Measurements from ENCODE around the gene HHAT. TPM values are rescaled to one million over a fixed set of nuclear protein-coding genes. Genes with fewer than 3 reads are reported as not detected.

Gene HHAT
- polyA plus RNA-seq, 1 donor from 2014 or later = 5.3 TPM

DNA sequence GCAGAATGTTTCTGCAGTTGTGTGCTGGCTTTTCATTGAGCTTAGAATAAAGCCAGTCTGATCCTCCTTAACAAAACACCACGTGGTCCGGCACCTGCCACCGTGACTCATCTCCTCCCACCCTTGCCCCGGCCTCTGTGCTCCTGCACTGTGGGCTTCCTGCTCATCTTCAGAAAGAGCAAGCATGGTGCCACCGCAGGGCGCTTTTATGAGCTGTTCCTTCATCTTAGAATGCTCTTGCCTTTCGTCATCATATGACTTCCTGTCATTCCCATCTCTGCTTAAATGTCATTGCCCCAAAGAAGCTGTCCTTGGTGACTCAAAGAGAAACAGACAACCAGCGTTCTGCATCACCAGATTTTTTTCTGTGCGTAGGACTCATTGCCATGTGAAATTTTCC lies 117.8 kb downstream of the HHAT start:
- H3K9me3 ChIP-seq (ENCODE audit: low read length) = no peaks in the 10 kb centered on the region
- no peak overlapping the region for H3K4me2 ChIP-seq (ENCODE audit: low read length)
- H3K36me3 ChIP-seq (ENCODE audit: insufficient read depth, low read length) = no peaks in the 10 kb centered on the region
- no peak overlapping the region for H3K27ac ChIP-seq (ENCODE audit: low read length)
- TF ChIP-seq, protein P1, sequence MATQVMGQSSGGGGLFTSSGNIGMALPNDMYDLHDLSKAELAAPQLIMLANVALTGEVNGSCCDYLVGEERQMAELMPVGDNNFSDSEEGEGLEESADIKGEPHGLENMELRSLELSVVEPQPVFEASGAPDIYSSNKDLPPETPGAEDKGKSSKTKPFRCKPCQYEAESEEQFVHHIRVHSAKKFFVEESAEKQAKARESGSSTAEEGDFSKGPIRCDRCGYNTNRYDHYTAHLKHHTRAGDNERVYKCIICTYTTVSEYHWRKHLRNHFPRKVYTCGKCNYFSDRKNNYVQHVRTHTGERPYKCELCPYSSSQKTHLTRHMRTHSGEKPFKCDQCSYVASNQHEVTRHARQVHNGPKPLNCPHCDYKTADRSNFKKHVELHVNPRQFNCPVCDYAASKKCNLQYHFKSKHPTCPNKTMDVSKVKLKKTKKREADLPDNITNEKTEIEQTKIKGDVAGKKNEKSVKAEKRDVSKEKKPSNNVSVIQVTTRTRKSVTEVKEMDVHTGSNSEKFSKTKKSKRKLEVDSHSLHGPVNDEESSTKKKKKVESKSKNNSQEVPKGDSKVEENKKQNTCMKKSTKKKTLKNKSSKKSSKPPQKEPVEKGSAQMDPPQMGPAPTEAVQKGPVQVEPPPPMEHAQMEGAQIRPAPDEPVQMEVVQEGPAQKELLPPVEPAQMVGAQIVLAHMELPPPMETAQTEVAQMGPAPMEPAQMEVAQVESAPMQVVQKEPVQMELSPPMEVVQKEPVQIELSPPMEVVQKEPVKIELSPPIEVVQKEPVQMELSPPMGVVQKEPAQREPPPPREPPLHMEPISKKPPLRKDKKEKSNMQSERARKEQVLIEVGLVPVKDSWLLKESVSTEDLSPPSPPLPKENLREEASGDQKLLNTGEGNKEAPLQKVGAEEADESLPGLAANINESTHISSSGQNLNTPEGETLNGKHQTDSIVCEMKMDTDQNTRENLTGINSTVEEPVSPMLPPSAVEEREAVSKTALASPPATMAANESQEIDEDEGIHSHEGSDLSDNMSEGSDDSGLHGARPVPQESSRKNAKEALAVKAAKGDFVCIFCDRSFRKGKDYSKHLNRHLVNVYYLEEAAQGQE (IDR thresholded peaks at IDR 0.05; ENCODE audit: borderline replicate concordance) = no peak
- TF ChIP-seq SMC3 (conservative IDR thresholded peaks at IDR 0.05; ENCODE audit: poor library complexity) (no peak), EZH2 (IDR thresholded peaks at IDR 0.05; ENCODE audit: borderline replicate concordance, insufficient read depth, low read length, poor library complexity, severe bottlenecking) (no peak), MXI1 (conservative IDR thresholded peaks at IDR 0.05; ENCODE audit: poor library complexity, severe bottlenecking) (no peak)
- H3K79me2 ChIP-seq (replicated peaks; ENCODE audit: insufficient read depth, low read length) = no peaks in the 10 kb centered on the region
- H3K27me3 ChIP-seq (ENCODE audit: insufficient read depth, low read depth, low read length) = no peaks in the 10 kb centered on the region
- H3K9me2 ChIP-seq (ENCODE audit: insufficient read depth, low read length) = no peaks in the 10 kb centered on the region
- H3K4me3 ChIP-seq (ENCODE audit: low read length) = no peak overlapping the region
- H3F3A ChIP-seq (ENCODE audit: insufficient read depth, low read length, poor library complexity, severe bottlenecking) = no peaks in the 10 kb centered on the region
- H4K20me1 ChIP-seq (ENCODE audit: insufficient read depth) = no peaks in the 10 kb centered on the region
- H3K9ac ChIP-seq (ENCODE audit: low read length) = no peak overlapping the region
- no peak overlapping the region for H2AFZ ChIP-seq (ENCODE audit: low read depth, low read length)

DNA sequence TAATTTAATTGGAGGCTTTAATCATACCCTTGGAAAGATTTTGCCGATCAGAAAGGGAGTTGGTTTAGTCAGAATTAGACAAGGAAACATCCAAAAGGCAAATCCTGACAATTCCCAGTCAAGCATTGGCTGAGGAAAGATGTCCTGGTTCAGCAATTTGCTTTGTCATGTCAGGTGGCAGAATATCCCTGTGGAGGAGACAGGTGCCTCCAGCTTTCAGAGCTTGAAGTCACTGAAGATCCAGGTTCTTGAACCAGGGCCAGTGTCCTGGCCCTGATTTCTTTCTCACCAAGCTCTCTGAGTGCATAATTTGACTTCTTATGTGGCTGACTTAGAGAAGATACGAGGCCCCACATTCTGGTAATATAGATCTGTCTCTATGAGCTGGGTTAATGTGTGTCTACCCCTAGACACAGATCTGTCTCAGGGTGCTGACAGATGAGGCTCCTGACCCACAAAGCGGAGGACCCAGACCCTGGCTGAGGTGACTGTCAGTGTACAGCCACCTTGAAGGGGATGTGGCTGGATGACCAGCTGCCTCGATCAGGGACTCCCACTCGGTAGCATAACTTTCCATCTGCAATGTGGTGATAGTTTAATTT lies 118.9 kb downstream of the HHAT start:
- Histone ChIP-seq H3K9me3 (ENCODE audit: low read length) (no peaks in the 10 kb centered on the region), H3K79me2 (replicated peaks; ENCODE audit: insufficient read depth, low read length) (no peaks in the 10 kb centered on the region), H3K27me3 (ENCODE audit: insufficient read depth, low read depth, low read length) (no peaks in the 10 kb centered on the region), H3K9me2 (ENCODE audit: insufficient read depth, low read length) (no peaks in the 10 kb centered on the region), H3K27ac (ENCODE audit: low read length) (no peak overlapping the region), H3K4me2 (ENCODE audit: low read length) (no peak overlapping the region), H3K4me3 (ENCODE audit: low read length) (no peak overlapping the region), H4K20me1 (ENCODE audit: insufficient read depth) (no peaks in the 10 kb centered on the region), H3K9ac (ENCODE audit: low read length) (no peak overlapping the region), H3F3A (ENCODE audit: insufficient read depth, low read length, poor library complexity, severe bottlenecking) (no peaks in the 10 kb centered on the region), H3K36me3 (ENCODE audit: insufficient read depth, low read length) (no peaks in the 10 kb centered on the region), H2AFZ (ENCODE audit: low read depth, low read length) (no peak overlapping the region)
- TF ChIP-seq TAF1 (IDR thresholded peaks at IDR 0.05; ENCODE audit: low read depth) = no peak
- TF ChIP-seq EZH2 (IDR thresholded peaks at IDR 0.05; ENCODE audit: borderline replicate concordance, insufficient read depth, low read length, poor library complexity, severe bottlenecking) = no peak
- TF ChIP-seq MXI1 (conservative IDR thresholded peaks at IDR 0.05; ENCODE audit: poor library complexity, severe bottlenecking) = no peak
- TF ChIP-seq, protein P1 (IDR thresholded peaks at IDR 0.05; ENCODE audit: borderline replicate concordance) = no peak
- TF ChIP-seq, protein P2, sequence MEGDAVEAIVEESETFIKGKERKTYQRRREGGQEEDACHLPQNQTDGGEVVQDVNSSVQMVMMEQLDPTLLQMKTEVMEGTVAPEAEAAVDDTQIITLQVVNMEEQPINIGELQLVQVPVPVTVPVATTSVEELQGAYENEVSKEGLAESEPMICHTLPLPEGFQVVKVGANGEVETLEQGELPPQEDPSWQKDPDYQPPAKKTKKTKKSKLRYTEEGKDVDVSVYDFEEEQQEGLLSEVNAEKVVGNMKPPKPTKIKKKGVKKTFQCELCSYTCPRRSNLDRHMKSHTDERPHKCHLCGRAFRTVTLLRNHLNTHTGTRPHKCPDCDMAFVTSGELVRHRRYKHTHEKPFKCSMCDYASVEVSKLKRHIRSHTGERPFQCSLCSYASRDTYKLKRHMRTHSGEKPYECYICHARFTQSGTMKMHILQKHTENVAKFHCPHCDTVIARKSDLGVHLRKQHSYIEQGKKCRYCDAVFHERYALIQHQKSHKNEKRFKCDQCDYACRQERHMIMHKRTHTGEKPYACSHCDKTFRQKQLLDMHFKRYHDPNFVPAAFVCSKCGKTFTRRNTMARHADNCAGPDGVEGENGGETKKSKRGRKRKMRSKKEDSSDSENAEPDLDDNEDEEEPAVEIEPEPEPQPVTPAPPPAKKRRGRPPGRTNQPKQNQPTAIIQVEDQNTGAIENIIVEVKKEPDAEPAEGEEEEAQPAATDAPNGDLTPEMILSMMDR (IDR thresholded peaks at IDR 0.05; ENCODE audit: poor library complexity, severe bottlenecking) = no peak
- TF ChIP-seq EP300 (conservative IDR thresholded peaks at IDR 0.05; ENCODE audit: poor library complexity, severe bottlenecking) = no peak
- TF ChIP-seq POLR2AphosphoS5 (IDR thresholded peaks at IDR 0.05) = no peak
- no peak for TF ChIP-seq RAD21 (conservative IDR thresholded peaks at IDR 0.05)
- no peak for TF ChIP-seq SMC3 (conservative IDR thresholded peaks at IDR 0.05; ENCODE audit: poor library complexity)
